ENCODE results near the gene MAST4. TPM values are rescaled to one million over a fixed set of nuclear protein-coding genes. Genes with fewer than 3 reads are reported as not detected.

MAST4 gene
- total and polyA plus RNA-seq, 2 experiments from 2014 or later: 4.2 to 6.0 TPM

DNA sequence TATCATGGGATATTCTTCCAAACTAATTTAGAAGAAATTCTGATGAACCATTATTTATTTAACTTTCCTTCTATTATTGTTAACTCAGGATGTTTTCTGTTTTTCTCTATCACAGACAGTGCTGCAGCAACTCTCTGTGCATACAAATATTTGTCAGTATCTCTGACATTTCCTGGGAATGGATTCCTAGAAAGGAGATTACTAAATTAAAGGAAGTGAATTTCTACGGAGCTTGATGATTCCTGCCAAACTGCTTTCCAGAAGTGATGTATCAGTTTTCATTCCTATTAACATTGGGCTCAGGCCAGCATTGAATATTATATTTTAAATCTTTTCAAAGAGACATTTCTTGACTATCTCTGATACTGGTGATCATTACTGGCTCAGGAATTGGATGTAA lies 26.0 kb upstream of the MAST4 start:
- DNase-seq: no peak
- WGBS, 2 experiments (ENCODE audit: low coverage in 1 of 2, low lambda C conversion rate in 2 of 2, missing lambda C conversion rate in 2 of 2): 0 to 6% methylated on average over 1 of the region's 1 CpG

GRCh38 chr5:66573733-66574132 lies 22.5 kb upstream of the MAST4 start:
- TF ChIP-seq EZH2 (IDR thresholded peaks at IDR 0.05; ENCODE audit: insufficient read depth, poor library complexity, severe bottlenecking) (no peak), EZH2phosphoT487 (IDR thresholded peaks at IDR 0.05; ENCODE audit: insufficient read depth, low read depth) (no peak)
- Histone ChIP-seq H3K9me3 (ENCODE audit: low read depth) (no peaks in the 10 kb centered on the region), H3K79me2 (ENCODE audit: insufficient read depth) (no peaks in the 10 kb centered on the region), H3K9ac (no peak overlapping the region), H3K4me2 (ENCODE audit: unreplicated experiment) (no peak overlapping the region), H3F3A (ENCODE audit: insufficient read depth) (no peaks in the 10 kb centered on the region), H3K36me3 (ENCODE audit: low read depth) (no peaks in the 10 kb centered on the region), H3K27me3 (replicated peaks; ENCODE audit: insufficient read depth) (peaks cover 16% of the 10 kb centered on the region; the same call in 1 of the 2 replicates), H3K4me3 (no peak overlapping the region), H2AFZ (no peak overlapping the region), H4K20me1 (ENCODE audit: insufficient read depth) (no peaks in the 10 kb centered on the region), H3K4me1 (ENCODE audit: insufficient read depth) (no peaks in the 10 kb centered on the region), H3K9me2 (ENCODE audit: insufficient read depth) (no peaks in the 10 kb centered on the region), H3K27ac (no peak overlapping the region)
- WGBS, 2 experiments (ENCODE audit: low coverage in 1 of 2, low lambda C conversion rate in 2 of 2, missing lambda C conversion rate in 2 of 2): 25 to 33% methylated on average over 2 of the region's 2 CpGs
- in situ Hi-C loops (cut with MboI): no loop called here
- no peak for DNase-seq

More for the DNA sequence above, 26.0 kb upstream of the MAST4 start:
- TF ChIP-seq EZH2phosphoT487 (IDR thresholded peaks at IDR 0.05; ENCODE audit: insufficient read depth, low read depth) (no peak), EZH2 (IDR thresholded peaks at IDR 0.05; ENCODE audit: insufficient read depth, poor library complexity, severe bottlenecking) (no peak)
- no peaks in the 10 kb centered on the region for H3K79me2 ChIP-seq (ENCODE audit: insufficient read depth)
- no peaks in the 10 kb centered on the region for H3K9me2 ChIP-seq (ENCODE audit: insufficient read depth)
- no peak overlapping the region for H3K4me3 ChIP-seq
- peaks cover 16% of the 10 kb centered on the region; the same call in 1 of the 2 replicates for H3K27me3 ChIP-seq (replicated peaks; ENCODE audit: insufficient read depth)
- H2AFZ ChIP-seq: no peak overlapping the region
- no peak overlapping the region for H3K4me2 ChIP-seq (ENCODE audit: unreplicated experiment)
- H3K36me3 ChIP-seq (ENCODE audit: low read depth): no peaks in the 10 kb centered on the region
- no peaks in the 10 kb centered on the region for H3K9me3 ChIP-seq (ENCODE audit: low read depth)
- no peaks in the 10 kb centered on the region for H3K4me1 ChIP-seq (ENCODE audit: insufficient read depth)
- in situ Hi-C loops (cut with MboI): no loop called here
- no peak overlapping the region for H3K9ac ChIP-seq
- H3K27ac ChIP-seq: no peak overlapping the region
- H3F3A ChIP-seq (ENCODE audit: insufficient read depth): no peaks in the 10 kb centered on the region
- no peaks in the 10 kb centered on the region for H4K20me1 ChIP-seq (ENCODE audit: insufficient read depth)

- Histone ChIP-seq H3K9me2 (ENCODE audit: insufficient read depth) (no peaks in the 10 kb centered on the region), H3K27ac (peak overlapping the region; percentile 85), H3K9me3 (ENCODE audit: low read depth) (no peaks in the 10 kb centered on the region), H2AFZ (peak overlapping the region; percentile 67), H3F3A (ENCODE audit: insufficient read depth) (peaks cover 26% of the 10 kb centered on the region), H3K4me1 (ENCODE audit: insufficient read depth) (peaks cover 49% of the 10 kb centered on the region), H3K4me2 (ENCODE audit: unreplicated experiment) (peak overlapping the region; percentile 90), H3K27me3 (replicated peaks; ENCODE audit: insufficient read depth) (no peaks in the 10 kb centered on the region), H3K79me2 (ENCODE audit: insufficient read depth) (no peaks in the 10 kb centered on the region), H4K20me1 (ENCODE audit: insufficient read depth) (no peaks in the 10 kb centered on the region), H3K4me3 (peak overlapping the region; percentile 61), H3K36me3 (ENCODE audit: low read depth) (no peaks in the 10 kb centered on the region), H3K9ac (peak overlapping the region; percentile 68)
- DNase-seq: peak; percentile 95
- TF ChIP-seq EZH2 (IDR thresholded peaks at IDR 0.05; ENCODE audit: insufficient read depth, poor library complexity, severe bottlenecking): no peak
- TF ChIP-seq EZH2phosphoT487 (IDR thresholded peaks at IDR 0.05; ENCODE audit: insufficient read depth, low read depth): no peak
- WGBS, 2 experiments (ENCODE audit: low coverage in 1 of 2, low lambda C conversion rate in 2 of 2, missing lambda C conversion rate in 2 of 2): 22% methylated on average over 5 of the region's 5 CpGs
- in situ Hi-C loops (cut with MboI): no loop called here
These were observed 13.6 kb upstream of the MAST4 start for GRCh38 chr5:66582499-66583165.

GRCh38 chr5:66585291-66585690 lies 10.9 kb upstream of the MAST4 start:
- Histone ChIP-seq H3K36me3 (ENCODE audit: low read depth) (no peaks in the 10 kb centered on the region), H3K27me3 (replicated peaks; ENCODE audit: insufficient read depth) (0 out of 2 replicates have a peak, but pooled peaks cover 4% of the 10 kb centered on the region), H3K4me3 (no peak overlapping the region), H3K4me1 (ENCODE audit: insufficient read depth) (peaks cover 43% of the 10 kb centered on the region), H3K27ac (no peak overlapping the region), H3K9ac (no peak overlapping the region), H4K20me1 (ENCODE audit: insufficient read depth) (no peaks in the 10 kb centered on the region), H3K9me3 (ENCODE audit: low read depth) (no peaks in the 10 kb centered on the region), H3K9me2 (ENCODE audit: insufficient read depth) (no peaks in the 10 kb centered on the region), H3F3A (ENCODE audit: insufficient read depth) (peaks cover 21% of the 10 kb centered on the region), H2AFZ (0 out of 2 replicates have a peak overlapping the region, but pooled peaks have one; percentile 9), H3K79me2 (ENCODE audit: insufficient read depth) (no peaks in the 10 kb centered on the region), H3K4me2 (ENCODE audit: unreplicated experiment) (no peak overlapping the region)
- TF ChIP-seq EZH2 (IDR thresholded peaks at IDR 0.05; ENCODE audit: insufficient read depth, poor library complexity, severe bottlenecking): no peak
- TF ChIP-seq EZH2phosphoT487 (IDR thresholded peaks at IDR 0.05; ENCODE audit: insufficient read depth, low read depth): no peak
- DNase-seq: peak; percentile 17
- in situ Hi-C loops (cut with MboI): no loop called here
